Measurements from ENCODE around the gene ZP2. TPM values are rescaled to one million over a fixed set of nuclear protein-coding genes. Genes with fewer than 3 reads are reported as not detected.
"Not testable (repeated sequence)": the region's sequence is repeated elsewhere in the genome, so short reads cannot be mapped to it uniquely, and the experiment has no call there.

The ZP2 gene
- total and polyA plus RNA-seq, 2 experiments from 2014 or later, result not detected

GRCh38 chr16:21197112-21197511 lies 14.3 kb downstream of the ZP2 start:
- Histone ChIP-seq H3K4me3 (no peak overlapping the region), H4K20me1 (ENCODE audit: insufficient read depth) (no peaks in the 10 kb centered on the region), H3K27ac (no peak overlapping the region), H3K9ac (no peak overlapping the region), H3K79me2 (ENCODE audit: insufficient read depth) (no peaks in the 10 kb centered on the region), H3K27me3 (replicated peaks; ENCODE audit: insufficient read depth) (peaks cover 44% of the 10 kb centered on the region), H3K4me2 (ENCODE audit: unreplicated experiment) (no peak overlapping the region), H3K9me2 (ENCODE audit: insufficient read depth) (no peaks in the 10 kb centered on the region), H3K36me3 (ENCODE audit: low read depth) (no peaks in the 10 kb centered on the region), H3K4me1 (ENCODE audit: insufficient read depth) (peaks cover 9% of the 10 kb centered on the region; the same call in 1 of the 2 replicates), H2AFZ (no peak overlapping the region), H3F3A (ENCODE audit: insufficient read depth) (peaks cover 17% of the 10 kb centered on the region), H3K9me3 (ENCODE audit: low read depth) (no peaks in the 10 kb centered on the region)
- DNase-seq, result no peak
- WGBS, 2 experiments (ENCODE audit: low coverage in 1 of 2, low lambda C conversion rate in 2 of 2, missing lambda C conversion rate in 2 of 2), result 32 to 48% methylated on average over 1 of the region's 1 CpG
- in situ Hi-C loops (cut with MboI), result loop anchor here (25.0 kb wide), 1 partner anchor 1115 kb away; no protein-coding TSS in a partner anchor
- TF ChIP-seq EZH2 (IDR thresholded peaks at IDR 0.05; ENCODE audit: insufficient read depth, poor library complexity, severe bottlenecking), result no peak
- no peak for TF ChIP-seq EZH2phosphoT487 (IDR thresholded peaks at IDR 0.05; ENCODE audit: insufficient read depth, low read depth)

GRCh38 chr16:21195330-21195729 lies 16.0 kb downstream of the ZP2 start:
- H3K27me3 ChIP-seq (replicated peaks; ENCODE audit: insufficient read depth), result peaks cover 26% of the 10 kb centered on the region
- not testable (repeated sequence) for H3K9ac ChIP-seq; H3K79me2 ChIP-seq (ENCODE audit: insufficient read depth); H3K4me1 ChIP-seq (ENCODE audit: insufficient read depth); H3K4me2 ChIP-seq (ENCODE audit: unreplicated experiment); H3K27ac ChIP-seq; DNase-seq; H4K20me1 ChIP-seq (ENCODE audit: insufficient read depth); H3K4me3 ChIP-seq; H3K36me3 ChIP-seq (ENCODE audit: low read depth); H3K9me2 ChIP-seq (ENCODE audit: insufficient read depth); H2AFZ ChIP-seq; H3K9me3 ChIP-seq (ENCODE audit: low read depth)
- WGBS, 2 experiments (ENCODE audit: low coverage in 1 of 2, low lambda C conversion rate in 2 of 2, missing lambda C conversion rate in 2 of 2), result 81 to 84% methylated on average over 8 of the region's 8 CpGs
- peaks cover 17% of the 10 kb centered on the region for H3F3A ChIP-seq (ENCODE audit: insufficient read depth)
- in situ Hi-C loops (cut with MboI), result loop anchor here (25.0 kb wide), 1 partner anchor 1117 kb away; no protein-coding TSS in a partner anchor

DNA sequence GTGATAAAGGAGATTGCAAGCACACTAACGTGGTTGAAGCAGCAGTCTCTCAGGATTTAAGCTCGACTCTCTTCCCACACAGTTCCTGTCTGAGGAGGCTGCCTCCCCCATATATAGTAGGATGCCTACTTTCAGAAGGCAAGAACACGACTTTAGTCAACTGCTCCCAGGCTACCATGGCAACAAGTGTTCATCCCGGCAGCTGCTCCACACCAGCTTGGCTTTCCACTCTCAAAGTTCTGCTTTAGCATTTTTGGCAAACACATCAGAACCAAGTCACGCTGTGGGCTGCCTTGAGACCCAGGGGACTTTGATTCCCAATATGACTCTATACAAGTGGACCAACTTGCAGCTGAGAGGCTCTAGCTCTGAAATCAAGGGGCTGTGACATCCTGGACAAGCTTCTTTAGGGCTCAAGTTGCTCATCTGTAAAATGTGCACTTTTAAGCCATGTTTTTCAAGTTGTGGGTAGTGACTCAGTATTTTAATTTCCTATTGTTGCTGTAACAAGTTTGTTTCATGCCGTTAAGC lies 16.5 kb downstream of the ZP2 start:
- Histone ChIP-seq H3K9me2 (ENCODE audit: insufficient read depth) (no peaks in the 10 kb centered on the region), H3K27ac (no peak overlapping the region), H3K4me2 (ENCODE audit: unreplicated experiment) (no peak overlapping the region), H3K27me3 (replicated peaks; ENCODE audit: insufficient read depth) (peaks cover 21% of the 10 kb centered on the region), H3K9ac (no peak overlapping the region), H3K4me1 (ENCODE audit: insufficient read depth) (peaks cover 9% of the 10 kb centered on the region; the same call in 1 of the 2 replicates), H3K9me3 (ENCODE audit: low read depth) (no peaks in the 10 kb centered on the region), H2AFZ (no peak overlapping the region), H3K4me3 (no peak overlapping the region), H3K36me3 (ENCODE audit: low read depth) (no peaks in the 10 kb centered on the region), H4K20me1 (ENCODE audit: insufficient read depth) (no peaks in the 10 kb centered on the region), H3F3A (ENCODE audit: insufficient read depth) (peaks cover 17% of the 10 kb centered on the region), H3K79me2 (ENCODE audit: insufficient read depth) (no peaks in the 10 kb centered on the region)
- peak; percentile 53 for DNase-seq
- WGBS, 2 experiments (ENCODE audit: low coverage in 1 of 2, low lambda C conversion rate in 2 of 2, missing lambda C conversion rate in 2 of 2), result 11 to 14% methylated on average over 6 of the region's 6 CpGs
- no peak for TF ChIP-seq EZH2 (IDR thresholded peaks at IDR 0.05; ENCODE audit: insufficient read depth, poor library complexity, severe bottlenecking)
- TF ChIP-seq EZH2phosphoT487 (IDR thresholded peaks at IDR 0.05; ENCODE audit: insufficient read depth, low read depth), result no peak
- in situ Hi-C loops (cut with MboI), result loop anchor here (25.0 kb wide), 1 partner anchor 1117 kb away; no protein-coding TSS in a partner anchor

DNA sequence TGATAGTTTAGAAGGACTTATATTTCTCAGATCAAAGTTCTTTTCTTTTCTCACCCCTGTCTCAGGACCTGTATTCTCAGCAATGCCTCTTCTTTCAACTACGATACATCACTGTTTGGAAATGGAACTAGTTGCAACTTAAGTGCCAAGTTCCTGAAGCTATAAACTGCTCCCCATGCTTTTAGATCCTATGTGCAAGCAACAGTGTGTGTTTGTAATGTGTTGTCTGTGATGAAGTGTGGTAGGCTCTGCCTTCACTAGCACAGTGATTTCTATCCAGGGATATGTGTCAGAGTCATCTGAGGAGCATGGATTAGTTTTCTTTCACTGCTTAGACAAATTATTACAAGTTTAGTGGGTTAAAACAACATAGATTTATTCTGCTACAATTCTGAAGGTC lies 18.4 kb downstream of the ZP2 start:
- no peak for TF ChIP-seq EZH2 (IDR thresholded peaks at IDR 0.05; ENCODE audit: insufficient read depth, poor library complexity, severe bottlenecking)
- TF ChIP-seq EZH2phosphoT487 (IDR thresholded peaks at IDR 0.05; ENCODE audit: insufficient read depth, low read depth), result no peak
- Histone ChIP-seq H3K9ac (no peak overlapping the region), H3K9me3 (ENCODE audit: low read depth) (no peaks in the 10 kb centered on the region), H3F3A (ENCODE audit: insufficient read depth) (peaks cover 17% of the 10 kb centered on the region), H3K79me2 (ENCODE audit: insufficient read depth) (no peaks in the 10 kb centered on the region), H3K36me3 (ENCODE audit: low read depth) (no peaks in the 10 kb centered on the region), H3K4me2 (ENCODE audit: unreplicated experiment) (no peak overlapping the region), H4K20me1 (ENCODE audit: insufficient read depth) (no peaks in the 10 kb centered on the region), H3K27me3 (replicated peaks; ENCODE audit: insufficient read depth) (peaks cover 13% of the 10 kb centered on the region; the same call in 1 of the 2 replicates), H3K9me2 (ENCODE audit: insufficient read depth) (no peaks in the 10 kb centered on the region), H3K4me1 (ENCODE audit: insufficient read depth) (peaks cover 11% of the 10 kb centered on the region), H3K4me3 (no peak overlapping the region), H2AFZ (no peak overlapping the region), H3K27ac (no peak overlapping the region)
- WGBS, 2 experiments (ENCODE audit: low coverage in 1 of 2, low lambda C conversion rate in 2 of 2, missing lambda C conversion rate in 2 of 2), result 70 to 92% methylated on average over 1 of the region's 1 CpG
- in situ Hi-C loops (cut with MboI), result loop anchor here (25.0 kb wide), 1 partner anchor 1119 kb away; no protein-coding TSS in a partner anchor
- DNase-seq, result no peak

DNA sequence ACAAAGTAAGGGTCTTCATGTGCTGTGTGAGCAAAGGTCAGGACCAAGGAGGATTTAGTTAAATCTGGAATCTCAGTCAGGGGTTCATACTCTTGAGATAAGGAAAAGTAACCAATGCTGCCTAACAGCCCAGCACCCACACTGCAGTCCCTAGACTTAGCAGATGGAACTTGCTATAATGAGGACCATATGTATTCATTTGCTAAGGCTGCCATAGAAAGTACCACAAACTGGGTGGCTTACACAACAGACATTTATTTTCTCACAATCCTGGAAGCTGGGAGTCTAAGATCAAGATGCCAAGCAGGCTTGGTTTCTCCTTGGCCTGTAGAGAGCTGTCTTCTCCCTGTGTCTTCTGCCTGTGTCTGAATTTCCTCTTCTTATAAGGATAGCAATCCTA lies 20.8 kb downstream of the ZP2 start:
- no peaks in the 10 kb centered on the region for H3K36me3 ChIP-seq (ENCODE audit: low read depth)
- 0 out of 2 replicates have a peak, but pooled peaks cover 7% of the 10 kb centered on the region for H3K27me3 ChIP-seq (replicated peaks; ENCODE audit: insufficient read depth)
- H3K4me1 ChIP-seq (ENCODE audit: insufficient read depth), result peaks cover 13% of the 10 kb centered on the region
- no peaks in the 10 kb centered on the region for H3K79me2 ChIP-seq (ENCODE audit: insufficient read depth)
- H3F3A ChIP-seq (ENCODE audit: insufficient read depth), result peaks cover 15% of the 10 kb centered on the region
- H3K4me3 ChIP-seq, result no peak overlapping the region
- H3K9me3 ChIP-seq (ENCODE audit: low read depth), result no peaks in the 10 kb centered on the region
- H3K27ac ChIP-seq, result no peak overlapping the region
- in situ Hi-C loops (cut with MboI), result loop anchor here (25.0 kb wide), 1 partner anchor 1122 kb away; no protein-coding TSS in a partner anchor
- H3K9ac ChIP-seq, result no peak overlapping the region
- H2AFZ ChIP-seq, result no peak overlapping the region
- no peaks in the 10 kb centered on the region for H3K9me2 ChIP-seq (ENCODE audit: insufficient read depth)
- no peaks in the 10 kb centered on the region for H4K20me1 ChIP-seq (ENCODE audit: insufficient read depth)
- DNase-seq, result peak; percentile 45
- TF ChIP-seq EZH2 (IDR thresholded peaks at IDR 0.05; ENCODE audit: insufficient read depth, poor library complexity, severe bottlenecking), result no peak
- no peak overlapping the region for H3K4me2 ChIP-seq (ENCODE audit: unreplicated experiment)
